GM18499 (cell line): ENCODE measurements around the gene TERT.
A peak's percentile ranks its signal among the peaks of the same experiment; 100 is the strongest.

ENCODE experiments used
- ATAC-seq: cut with Tn5 transposase; IDR thresholded peaks from one replicate; pipeline ENCODE4 v1.9.1; 2021; ENCODE audit warnings: moderate number of reproducible peaks; ENCODE audit not compliant: insufficient read depth, unreplicated experiment

The TERT gene

GRCh38 chr5:1319436-1320256 lies 24.8 kb upstream of the TERT start:
- ATAC-seq = no peak

- no peak for ATAC-seq
Measured at GRCh38 chr5:1318659-1319251, 23.9 kb upstream of the TERT start.

GRCh38 chr5:1317921-1318565 lies 23.2 kb upstream of the TERT start:
- ATAC-seq = no peak

- no peak for ATAC-seq
Measured at GRCh38 chr5:1316588-1317340, 21.9 kb upstream of the TERT start.

GRCh38 chr5:1315709-1316587 lies 21.1 kb upstream of the TERT start:
- peak; percentile 33 for ATAC-seq

- ATAC-seq = no peak
Measured at GRCh38 chr5:1315018-1315708, 20.3 kb upstream of the TERT start.

GRCh38 chr5:1314564-1314982 lies 19.7 kb upstream of the TERT start:
- ATAC-seq = no peak

GRCh38 chr5:1312993-1313833 lies 18.3 kb upstream of the TERT start:
- ATAC-seq = peak; percentile 74

- no peak for ATAC-seq
Measured at GRCh38 chr5:1312206-1312605, 17.3 kb upstream of the TERT start.

GRCh38 chr5:1311439-1312055 lies 16.7 kb upstream of the TERT start:
- ATAC-seq = no peak

GRCh38 chr5:1310118-1310517 lies 15.2 kb upstream of the TERT start:
- no peak for ATAC-seq

- ATAC-seq = no peak
Measured at GRCh38 chr5:1304033-1304432, 9.2 kb upstream of the TERT start.

GRCh38 chr5:1302258-1302657 lies 7.4 kb upstream of the TERT start:
- ATAC-seq = no peak

- ATAC-seq = no peak
Measured at GRCh38 chr5:1300581-1301083, 5.8 kb upstream of the TERT start.

GRCh38 chr5:1299961-1300360 lies 5.1 kb upstream of the TERT start:
- ATAC-seq = no peak

- ATAC-seq = no peak
Measured at GRCh38 chr5:1299511-1299850, 4.6 kb upstream of the TERT start.

- no peak for ATAC-seq
Measured at GRCh38 chr5:1298723-1299510, 4.0 kb upstream of the TERT start.
